ENCODE results near the gene FYN.

FYN gene

DNA sequence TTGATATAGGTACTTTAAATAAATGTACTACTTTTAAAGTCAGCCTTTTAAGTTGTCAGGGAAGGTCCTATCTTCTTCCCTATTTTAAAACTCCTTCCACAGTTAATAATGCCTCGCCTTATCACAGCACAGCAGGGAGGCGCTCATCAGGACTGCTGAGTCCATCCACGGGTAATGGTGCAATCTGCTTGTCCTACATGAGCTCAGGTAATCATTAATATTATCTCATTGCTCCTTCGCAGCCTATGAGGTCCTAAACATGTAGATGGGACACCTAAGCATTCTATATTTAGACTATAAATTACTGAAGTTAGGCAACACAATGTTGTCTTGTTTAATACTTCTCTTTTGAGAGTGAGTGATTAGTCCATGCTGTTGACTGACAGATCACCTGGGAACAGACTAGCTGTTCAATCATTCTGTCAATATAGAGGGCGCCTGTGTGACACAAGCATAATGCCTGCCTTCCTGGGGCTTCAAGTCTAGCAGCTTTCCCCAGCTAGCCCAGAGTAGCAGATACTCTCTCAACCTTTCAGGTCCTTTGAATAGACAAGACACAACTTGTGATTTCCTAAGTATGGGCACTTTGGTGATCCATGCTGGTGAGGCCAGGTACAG lies 91.0 kb downstream of the FYN start:
- ChIA-PET POLR2A (interaction anchor here (1.1 kb wide), 1 partner anchor 8 kb away, joined by 3 read pairs; no protein-coding TSS in a partner anchor), CTCF (interaction anchor here (0.6 to 0.8 kb wide), 5 partner anchors 14 to 268 kb away, joined by 3 to 8 read pairs (median 3); no protein-coding TSS in a partner anchor)
- no peak for TF ChIP-seq ZNF174 (tag by site-specific recombination; IDR thresholded peaks at IDR 0.05)
- peak; percentile 58; the same call in 1 of the 2 replicates for TF ChIP-seq TRIM28 (IDR thresholded peaks at IDR 0.05; ENCODE audit: borderline replicate concordance, low read length)
- peak; percentile 27 for TF ChIP-seq SETDB1 (IDR thresholded peaks at IDR 0.05; ENCODE audit: insufficient read length, low read length)
- no peaks in the 10 kb centered on the region for H3K9me3 ChIP-seq (ENCODE audit: control insufficient read depth, insufficient read depth, low read depth, low read length)
- H3K4me1 ChIP-seq (ENCODE audit: control insufficient read depth, insufficient read depth, low read length), result peaks cover 5% of the 10 kb centered on the region
- no peaks in the 10 kb centered on the region for H3K36me3 ChIP-seq (ENCODE audit: control insufficient read depth in 2 of 2, insufficient read depth in 1 of 2, low read length in 2 of 2)
- H3K27ac ChIP-seq (ENCODE audit: extremely low read depth, low read depth, low read length), result no peak overlapping the region
- no peak overlapping the region for H3K4me3 ChIP-seq (ENCODE audit: low read depth, low read length)

GRCh38 chr6:111781041-111781708 lies 92.1 kb downstream of the FYN start:
- ChIA-PET POLR2A (interaction anchor here (1.1 kb wide), 1 partner anchor 9 kb away, joined by 3 read pairs; no protein-coding TSS in a partner anchor), CTCF (interaction anchor here (0.8 to 1.4 kb wide), 2 partner anchors 11 to 18 kb away, joined by 3 read pairs; no protein-coding TSS in a partner anchor)
- Histone ChIP-seq H3K4me1 (ENCODE audit: control insufficient read depth, insufficient read depth, low read length) (peaks cover 14% of the 10 kb centered on the region), H3K9me3 (ENCODE audit: control insufficient read depth, insufficient read depth, low read depth, low read length) (no peaks in the 10 kb centered on the region), H3K4me3 (ENCODE audit: low read depth, low read length) (no peak overlapping the region), H3K27ac (ENCODE audit: extremely low read depth, low read depth, low read length) (peak overlapping the region; percentile 19; the same call in 1 of the 2 replicates), H3K36me3 (ENCODE audit: control insufficient read depth in 2 of 2, insufficient read depth in 1 of 2, low read length in 2 of 2) (no peaks in the 10 kb centered on the region)
- TF ChIP-seq, protein P1, sequence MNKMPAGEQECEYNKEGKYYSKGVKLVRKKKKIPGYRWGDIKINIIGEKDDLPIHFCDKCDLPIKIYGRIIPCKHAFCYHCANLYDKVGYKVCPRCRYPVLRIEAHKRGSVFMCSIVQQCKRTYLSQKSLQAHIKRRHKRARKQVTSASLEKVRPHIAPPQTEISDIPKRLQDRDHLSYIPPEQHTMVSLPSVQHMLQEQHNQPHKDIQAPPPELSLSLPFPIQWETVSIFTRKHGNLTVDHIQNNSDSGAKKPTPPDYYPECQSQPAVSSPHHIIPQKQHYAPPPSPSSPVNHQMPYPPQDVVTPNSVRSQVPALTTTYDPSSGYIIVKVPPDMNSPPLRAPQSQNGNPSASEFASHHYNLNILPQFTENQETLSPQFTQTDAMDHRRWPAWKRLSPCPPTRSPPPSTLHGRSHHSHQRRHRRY (tag by site-specific recombination; IDR thresholded peaks at IDR 0.05), result no peak
- TF ChIP-seq ZNF629 (tag by site-specific recombination; IDR thresholded peaks at IDR 0.05) (peak; percentile 79), ZBTB17 (tag by site-specific recombination; IDR thresholded peaks at IDR 0.05) (peak; percentile 72), ZNF600 (tag by site-specific recombination; IDR thresholded peaks at IDR 0.05) (peak; percentile 88), ZNF398 (tag by site-specific recombination; IDR thresholded peaks at IDR 0.05) (no peak), ZNF266 (tag by site-specific recombination; IDR thresholded peaks at IDR 0.05; ENCODE audit: low read depth) (no peak), ZNF239 (tag by site-specific recombination; IDR thresholded peaks at IDR 0.05) (no peak), ZNF843 (tag by site-specific recombination; IDR thresholded peaks at IDR 0.05) (peak; percentile 63; the same call in 1 of the 2 replicates), KLF16 (tag by site-specific recombination; IDR thresholded peaks at IDR 0.05) (peak; percentile 33; the same call in 1 of the 2 replicates), GLI2 (tag by site-specific recombination; IDR thresholded peaks at IDR 0.05; ENCODE audit: borderline replicate concordance, low read depth) (no peak), TRIM28 (IDR thresholded peaks at IDR 0.05; ENCODE audit: borderline replicate concordance, low read length) (peak; percentile 88), MZF1 (tag by site-specific recombination; IDR thresholded peaks at IDR 0.05; ENCODE audit: borderline replicate concordance) (no peak), ZNF341 (tag by site-specific recombination; IDR thresholded peaks at IDR 0.05; ENCODE audit: low read depth) (peak; percentile 38; the same call in 1 of the 2 replicates), ZFP41 (tag by site-specific recombination; IDR thresholded peaks at IDR 0.05; ENCODE audit: borderline replicate concordance) (no peak), SALL2 (tag by site-specific recombination; IDR thresholded peaks at IDR 0.05; ENCODE audit: borderline replicate concordance) (no peak), ZNF16 (tag by site-specific recombination; IDR thresholded peaks at IDR 0.05; ENCODE audit: low read depth) (no peak), ZNF747 (tag by site-specific recombination; IDR thresholded peaks at IDR 0.05) (no peak), SP7 (tag by site-specific recombination; IDR thresholded peaks at IDR 0.05) (peak; percentile 73), ZNF324 (tag by site-specific recombination; IDR thresholded peaks at IDR 0.05) (no peak), ZNF513 (tag by site-specific recombination; IDR thresholded peaks at IDR 0.05) (no peak)
- TF ChIP-seq, protein P2, sequence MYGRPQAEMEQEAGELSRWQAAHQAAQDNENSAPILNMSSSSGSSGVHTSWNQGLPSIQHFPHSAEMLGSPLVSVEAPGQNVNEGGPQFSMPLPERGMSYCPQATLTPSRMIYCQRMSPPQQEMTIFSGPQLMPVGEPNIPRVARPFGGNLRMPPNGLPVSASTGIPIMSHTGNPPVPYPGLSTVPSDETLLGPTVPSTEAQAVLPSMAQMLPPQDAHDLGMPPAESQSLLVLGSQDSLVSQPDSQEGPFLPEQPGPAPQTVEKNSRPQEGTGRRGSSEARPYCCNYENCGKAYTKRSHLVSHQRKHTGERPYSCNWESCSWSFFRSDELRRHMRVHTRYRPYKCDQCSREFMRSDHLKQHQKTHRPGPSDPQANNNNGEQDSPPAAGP (tag by site-specific recombination; IDR thresholded peaks at IDR 0.05), result no peak

Data from HEK293 (cell line).